Measurements from ENCODE around the gene GATA1. TPM values are rescaled to one million over a fixed set of nuclear protein-coding genes. Genes with fewer than 3 reads are reported as not detected.

Gene GATA1
- total RNA-seq, 1 donor from 2014 or later = not detected

DNA sequence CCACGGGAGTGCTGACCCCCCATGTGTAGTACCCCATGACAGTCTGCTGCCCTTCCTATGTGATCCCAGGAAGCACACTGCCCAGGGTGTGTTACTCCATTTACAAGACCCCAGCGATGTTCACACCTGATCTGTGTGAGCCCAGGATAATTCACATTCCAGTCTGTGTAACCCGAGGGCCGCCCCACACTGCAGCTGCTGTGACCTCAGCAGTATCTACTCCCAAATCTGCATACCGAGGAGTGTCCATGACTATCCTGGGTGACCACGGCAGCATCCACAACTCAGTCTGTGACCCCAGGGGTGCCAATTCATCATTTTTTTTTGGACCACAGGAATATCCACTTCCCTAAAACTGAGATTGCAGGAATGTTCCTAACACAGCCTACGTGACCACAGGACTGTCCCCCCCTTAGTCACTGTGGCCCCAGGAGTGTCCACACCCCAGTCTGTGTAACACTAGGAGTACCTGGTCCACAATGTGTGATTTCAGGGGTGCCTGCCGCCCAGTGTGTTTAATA is 32.6 kb upstream of the GATA1 start:
- peaks cover 5% of the 10 kb centered on the region for H3K27me3 Mint-ChIP-seq (ENCODE audit: unreplicated experiment)
- H3K27ac Mint-ChIP-seq (ENCODE audit: unreplicated experiment) = no peak overlapping the region
- H3K4me3 Mint-ChIP-seq (ENCODE audit: unreplicated experiment) = no peak overlapping the region
- H3K4me1 Mint-ChIP-seq (ENCODE audit: unreplicated experiment) = no peaks in the 10 kb centered on the region
- TF ChIP-seq, protein P1, sequence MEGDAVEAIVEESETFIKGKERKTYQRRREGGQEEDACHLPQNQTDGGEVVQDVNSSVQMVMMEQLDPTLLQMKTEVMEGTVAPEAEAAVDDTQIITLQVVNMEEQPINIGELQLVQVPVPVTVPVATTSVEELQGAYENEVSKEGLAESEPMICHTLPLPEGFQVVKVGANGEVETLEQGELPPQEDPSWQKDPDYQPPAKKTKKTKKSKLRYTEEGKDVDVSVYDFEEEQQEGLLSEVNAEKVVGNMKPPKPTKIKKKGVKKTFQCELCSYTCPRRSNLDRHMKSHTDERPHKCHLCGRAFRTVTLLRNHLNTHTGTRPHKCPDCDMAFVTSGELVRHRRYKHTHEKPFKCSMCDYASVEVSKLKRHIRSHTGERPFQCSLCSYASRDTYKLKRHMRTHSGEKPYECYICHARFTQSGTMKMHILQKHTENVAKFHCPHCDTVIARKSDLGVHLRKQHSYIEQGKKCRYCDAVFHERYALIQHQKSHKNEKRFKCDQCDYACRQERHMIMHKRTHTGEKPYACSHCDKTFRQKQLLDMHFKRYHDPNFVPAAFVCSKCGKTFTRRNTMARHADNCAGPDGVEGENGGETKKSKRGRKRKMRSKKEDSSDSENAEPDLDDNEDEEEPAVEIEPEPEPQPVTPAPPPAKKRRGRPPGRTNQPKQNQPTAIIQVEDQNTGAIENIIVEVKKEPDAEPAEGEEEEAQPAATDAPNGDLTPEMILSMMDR (IDR thresholded peaks at IDR 0.05) = no peak
- no peaks in the 10 kb centered on the region for H3K36me3 Mint-ChIP-seq (ENCODE audit: unreplicated experiment)
- H3K9me3 Mint-ChIP-seq (ENCODE audit: unreplicated experiment) = no peaks in the 10 kb centered on the region
- DNase-seq (ENCODE audit: extremely low spot score, unreplicated experiment) = no peak

DNA sequence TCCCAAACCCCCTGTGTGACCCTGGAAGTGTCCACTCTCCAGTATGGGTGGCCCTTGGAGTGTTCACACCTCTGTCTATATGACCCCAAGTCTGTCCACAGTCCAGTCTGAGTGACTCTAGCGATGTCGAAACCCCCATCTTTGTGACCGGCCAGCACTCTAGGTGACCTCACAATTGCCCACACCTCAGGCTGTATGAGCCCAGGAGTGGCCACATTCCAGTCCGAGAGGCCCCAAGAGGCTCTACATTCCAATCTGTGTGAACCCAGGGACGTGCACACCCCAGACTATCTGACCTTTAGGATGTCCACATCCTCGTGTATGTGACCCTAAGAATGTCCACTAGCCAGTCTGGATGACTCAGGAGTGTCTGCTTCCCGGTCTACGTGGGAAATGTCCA is 32.2 kb upstream of the GATA1 start:
- TF ChIP-seq, protein P1 (IDR thresholded peaks at IDR 0.05) = no peak
- DNase-seq (ENCODE audit: extremely low spot score, unreplicated experiment) = no peak
- no peak overlapping the region for H3K4me3 Mint-ChIP-seq (ENCODE audit: unreplicated experiment)
- no peaks in the 10 kb centered on the region for H3K4me1 Mint-ChIP-seq (ENCODE audit: unreplicated experiment)
- peaks cover 5% of the 10 kb centered on the region for H3K27me3 Mint-ChIP-seq (ENCODE audit: unreplicated experiment)
- no peak overlapping the region for H3K27ac Mint-ChIP-seq (ENCODE audit: unreplicated experiment)
- no peaks in the 10 kb centered on the region for H3K36me3 Mint-ChIP-seq (ENCODE audit: unreplicated experiment)
- no peaks in the 10 kb centered on the region for H3K9me3 Mint-ChIP-seq (ENCODE audit: unreplicated experiment)

DNA sequence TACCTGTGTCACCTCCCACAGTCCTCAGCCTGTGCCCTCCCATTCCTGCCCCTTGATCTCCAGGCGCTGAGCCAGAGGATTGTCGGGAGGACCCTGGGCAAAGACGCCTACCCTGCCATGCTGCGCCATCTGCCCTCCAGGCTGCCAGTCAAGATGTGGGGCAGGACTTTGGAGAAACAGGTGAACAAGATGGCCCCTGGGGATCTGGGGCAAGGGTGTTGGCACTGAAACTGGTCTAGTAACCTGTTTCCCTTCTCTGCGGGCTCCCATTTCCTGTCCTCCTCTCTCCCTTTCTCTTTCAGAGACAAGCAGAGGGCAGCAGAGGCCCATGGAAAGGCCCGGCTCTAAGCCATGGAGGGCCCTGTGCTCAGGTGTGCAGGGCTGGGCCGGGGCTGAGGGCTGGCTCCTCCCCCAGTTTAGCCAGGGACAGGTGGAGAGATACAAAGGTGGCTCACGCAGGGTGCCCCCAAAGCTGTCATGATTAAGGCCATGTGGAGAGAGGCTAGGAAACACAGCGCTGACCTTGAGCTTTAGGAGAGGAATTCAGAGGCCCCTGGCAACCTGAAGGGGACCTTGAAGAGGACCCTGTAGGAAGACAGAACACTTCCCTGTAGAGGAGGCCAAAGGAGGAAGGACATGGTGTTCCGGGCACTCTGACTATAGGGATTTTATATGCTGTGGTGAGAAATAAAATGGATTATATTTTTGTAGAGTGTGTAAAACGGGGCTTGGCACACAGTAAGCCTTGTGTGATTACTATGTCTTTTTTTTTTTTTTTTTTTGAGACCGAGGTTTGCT is 24.5 kb upstream of the GATA1 start, which contains the start of gene GLOD5:
Gene GLOD5, plus strand, starts transcription at position 74 of the 798 bp plus-strand sequence. Its CDS starts 44 bp downstream, at position 118.
- no peak for DNase-seq (ENCODE audit: extremely low spot score, unreplicated experiment)
- TF ChIP-seq, protein P1 (IDR thresholded peaks at IDR 0.05) = peak; percentile 39
- no peak within 1 kb of the TSS for H3K4me3 Mint-ChIP-seq (ENCODE audit: unreplicated experiment)

DNA sequence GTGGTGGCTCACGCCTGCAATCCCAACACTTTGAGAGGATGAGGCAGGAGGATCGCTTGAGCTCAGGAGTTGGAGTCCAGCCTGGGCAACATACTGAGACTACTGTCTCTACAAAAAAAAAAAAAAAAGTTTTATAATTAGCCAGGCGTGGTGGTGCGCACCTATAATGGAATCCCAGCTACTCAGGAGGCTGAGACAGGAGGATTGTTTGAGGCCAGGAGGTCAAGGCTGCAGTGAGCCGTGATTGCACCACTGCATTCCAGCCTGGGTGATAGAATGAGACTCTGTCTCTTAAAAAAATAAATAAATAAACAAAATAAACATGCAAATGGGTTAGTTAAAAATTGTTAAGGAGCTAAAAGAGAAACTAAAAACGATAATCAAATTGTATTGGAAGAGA is 17.2 kb upstream of the GATA1 start:
- Mint-ChIP-seq H3K27me3 (ENCODE audit: unreplicated experiment) (no peaks in the 10 kb centered on the region), H3K4me1 (ENCODE audit: unreplicated experiment) (no peaks in the 10 kb centered on the region), H3K4me3 (ENCODE audit: unreplicated experiment) (no peak overlapping the region), H3K9me3 (ENCODE audit: unreplicated experiment) (peaks cover 9% of the 10 kb centered on the region), H3K36me3 (ENCODE audit: unreplicated experiment) (no peaks in the 10 kb centered on the region), H3K27ac (ENCODE audit: unreplicated experiment) (no peak overlapping the region)
- DNase-seq (ENCODE audit: extremely low spot score, unreplicated experiment) = no peak
- TF ChIP-seq, protein P1 (IDR thresholded peaks at IDR 0.05) = no peak

More for the DNA sequence above, 24.5 kb upstream of the GATA1 start, which contains the start of gene GLOD5:
- H3K27me3 Mint-ChIP-seq (ENCODE audit: unreplicated experiment) = peaks cover 10% of the 10 kb centered on the region
- no peaks in the 10 kb centered on the region for H3K36me3 Mint-ChIP-seq (ENCODE audit: unreplicated experiment)
- H3K27ac Mint-ChIP-seq (ENCODE audit: unreplicated experiment) = no peak within 1 kb of the TSS
- H3K9me3 Mint-ChIP-seq (ENCODE audit: unreplicated experiment) = peaks cover 9% of the 10 kb centered on the region
- H3K4me1 Mint-ChIP-seq (ENCODE audit: unreplicated experiment) = no peaks in the 10 kb centered on the region

DNA sequence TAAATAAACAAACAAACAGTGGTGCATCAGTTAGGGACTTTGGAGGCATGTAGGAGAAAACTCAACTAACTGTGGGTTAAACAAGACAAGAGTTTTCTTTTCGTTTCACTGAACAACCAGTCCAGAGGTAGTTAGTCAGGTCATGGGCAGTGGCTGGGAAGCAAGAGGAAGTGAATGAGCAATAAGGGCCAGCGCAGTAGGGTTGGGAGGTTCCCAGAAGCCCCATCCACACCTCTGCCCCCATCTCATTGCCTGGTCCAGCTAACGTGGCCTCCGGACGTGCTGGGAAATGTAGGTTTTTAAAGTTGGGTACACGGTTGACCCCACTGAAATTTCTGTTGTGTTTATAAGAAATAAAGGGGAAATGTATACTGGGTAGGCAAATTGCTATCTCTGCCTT is 16.1 kb upstream of the GATA1 start:
- Mint-ChIP-seq H3K4me3 (ENCODE audit: unreplicated experiment) (no peak overlapping the region), H3K36me3 (ENCODE audit: unreplicated experiment) (no peaks in the 10 kb centered on the region), H3K27ac (ENCODE audit: unreplicated experiment) (no peak overlapping the region), H3K9me3 (ENCODE audit: unreplicated experiment) (peaks cover 9% of the 10 kb centered on the region), H3K4me1 (ENCODE audit: unreplicated experiment) (no peaks in the 10 kb centered on the region), H3K27me3 (ENCODE audit: unreplicated experiment) (no peaks in the 10 kb centered on the region)
- DNase-seq (ENCODE audit: extremely low spot score, unreplicated experiment) = no peak
- TF ChIP-seq, protein P1 (IDR thresholded peaks at IDR 0.05) = no peak
